Left kidney (tissue), 1 donor: ENCODE data around the gene DGUOK. TPM values are rescaled to one million over a fixed set of nuclear protein-coding genes. Genes with fewer than 3 reads are reported as not detected.

Experiments used
- polyA plus RNA-seq: library from polyadenylated mRNA; unstranded; fragments of 120-200 nt; gene quantifications from one replicate; pipeline ENCODE4 v1.2.1, GENCODE V29; 2013; ENCODE audit not compliant: insufficient read length

The DGUOK gene
- polyA plus RNA-seq, 1 donor: 66.3 TPM

Other genes with a start within 250 kb of the DGUOK start
- gene TPRKB, start 189.5 kb upstream of the DGUOK start, polyA plus RNA-seq: 78.6 TPM
- 34.1 TPM for gene DUSP11, start 146.8 kb upstream of the DGUOK start, polyA plus RNA-seq
- gene C2orf78, start 142.7 kb upstream of the DGUOK start, polyA plus RNA-seq: not detected
- gene STAMBP, start 97.9 kb upstream of the DGUOK start, polyA plus RNA-seq: 63.8 TPM
- 0.40 TPM for gene ACTG2, start 33.9 kb upstream of the DGUOK start, polyA plus RNA-seq
- 26.2 TPM for gene TET3, start 58.0 kb downstream of the DGUOK start, polyA plus RNA-seq
- gene BOLA3, start 221.0 kb downstream of the DGUOK start, polyA plus RNA-seq: 25.8 TPM